GM12892 (cell line): ENCODE data around the gene SPECC1L.
"Not testable (repeated sequence)": the region's sequence is repeated elsewhere in the genome, so short reads cannot be mapped to it uniquely, and the experiment has no call there.

Experiments used
- POLR2A ChIP-seq: IDR thresholded peaks from 2 replicates; pipeline ENCODE4 v1.6.1; 2011; ENCODE audit warnings: low read depth, low read length, control low read depth
- POLR2AphosphoS5 ChIP-seq: IDR thresholded peaks from 2 replicates; pipeline ENCODE4 v1.6.1; 2011; ENCODE audit warnings: low read depth, low read length, control low read depth
- TAF1 ChIP-seq: IDR thresholded peaks from 2 replicates; pipeline ENCODE4 v1.6.1; 2011; ENCODE audit warnings: low read depth, mild to moderate bottlenecking, control low read depth, low read length, borderline replicate concordance

DNA sequence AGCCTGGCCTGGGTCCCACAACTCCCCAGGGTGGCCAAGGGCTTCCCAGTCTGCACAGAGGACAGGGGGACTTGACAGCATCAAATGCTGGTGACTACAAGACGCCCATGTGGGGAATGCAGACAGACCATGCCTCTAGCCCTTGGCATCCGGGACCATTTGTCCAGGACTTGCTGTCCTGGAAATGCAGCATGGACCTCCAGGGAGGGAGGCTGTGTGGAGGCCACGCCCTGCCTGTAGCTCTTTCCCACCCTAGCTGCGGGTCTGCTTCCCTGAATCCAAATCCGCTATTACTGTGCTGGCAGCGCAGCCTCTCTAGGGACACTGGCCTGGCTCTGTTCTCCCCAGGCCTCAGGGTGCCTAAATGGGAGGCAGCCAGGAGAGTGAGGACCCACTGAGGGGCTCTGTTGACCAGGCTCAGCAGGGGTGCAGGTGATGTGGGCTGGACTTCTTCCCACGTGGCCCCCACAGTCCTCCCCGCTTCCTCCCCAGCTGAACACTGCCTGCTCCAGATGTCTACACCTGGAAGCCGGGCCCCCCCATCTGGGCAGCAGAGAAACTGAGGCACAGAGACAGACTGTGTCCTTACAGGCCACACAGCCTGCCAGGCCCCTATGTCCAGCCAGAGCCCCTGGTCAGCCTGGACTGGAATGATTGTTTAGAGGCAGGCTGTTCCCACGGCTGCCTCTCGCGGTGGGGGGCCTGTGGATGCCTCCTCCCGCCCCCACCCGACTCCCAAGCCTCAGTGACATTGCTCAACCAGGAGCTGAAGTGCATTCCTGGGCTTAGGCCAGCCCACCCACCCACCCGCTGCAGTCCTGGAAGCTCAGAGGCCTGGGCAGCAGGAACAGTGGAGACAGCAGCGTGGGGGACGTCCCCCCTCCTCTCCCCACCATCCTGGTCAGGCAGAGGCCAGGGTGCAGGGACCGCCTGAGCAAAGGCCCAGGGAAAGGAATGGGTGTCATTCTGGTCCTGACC lies 24.8 kb upstream of the SPECC1L start:
- not testable (repeated sequence) for TF ChIP-seq TAF1, POLR2A, POLR2AphosphoS5
